Stomach (tissue), 4 donors: Measurements from ENCODE around the gene TENT5C.

ENCODE experiments used
- CTCF ChIP-seq, 7 experiments: fragments of 450-650 bp in 4 of 7; fragments of 200-600 bp in 3 of 7; sonication (generic) in 3 of 7; IDR thresholded peaks; one replicate each; pipeline ENCODE4 v1.5.1; 2016 to 2019; ENCODE audit warnings: antibody characterized with exemption in 7 of 7, control low read depth in 2 of 7, mild to moderate bottlenecking in 1 of 7
- EP300 ChIP-seq: sonication (generic); formaldehyde crosslinking; IDR thresholded peaks from one replicate; pipeline ENCODE4 v1.6.1; 2017; ENCODE audit warnings: antibody characterized with exemption
- POLR2A ChIP-seq, 4 donors: fragments of 450-650 bp; IDR thresholded peaks; one replicate each; pipeline ENCODE4 v1.6.1; 2016; ENCODE audit warnings: antibody characterized with exemption in 4 of 4, control low read depth in 2 of 4, mild to moderate bottlenecking in 1 of 4, moderate library complexity in 1 of 4
- POLR2AphosphoS5 ChIP-seq, 3 donors: sonication (generic); formaldehyde crosslinking; IDR thresholded peaks; one replicate each; pipeline ENCODE4 v1.6.1; 2016; ENCODE audit warnings: antibody characterized with exemption in 3 of 3

- TF ChIP-seq POLR2AphosphoS5 (IDR thresholded peaks at IDR 0.05) (no peak), CTCF (IDR thresholded peaks at IDR 0.05) (no peak), POLR2A (IDR thresholded peaks at IDR 0.05) (no peak), EP300 (no peak)
Observed at GRCh38 chr1:117616967-117617366, 11.1 kb downstream of the TENT5C start.
